Esophagus squamous epithelium (tissue), 4 donors: Measurements from ENCODE around the gene MTSS2.

Source experiments
- POLR2A ChIP-seq, 4 donors: fragments of 450-650 bp; IDR thresholded peaks; one replicate each; pipeline ENCODE4 v1.6.1; 2017; ENCODE audit warnings: antibody characterized with exemption in 4 of 4, mild to moderate bottlenecking in 4 of 4, moderate library complexity in 3 of 4
- TF ChIP-seq, protein P1 (sequence below), 6 experiments: fragments of 450-650 bp in 4 of 6; fragments of 200-600 bp in 2 of 6; sonication (generic) in 2 of 6; IDR thresholded peaks; one replicate each; pipeline ENCODE4 v1.5.1; 2016 to 2019; ENCODE audit warnings: antibody characterized with exemption in 6 of 6, mild to moderate bottlenecking in 4 of 6, moderate library complexity in 4 of 6

DNA sequence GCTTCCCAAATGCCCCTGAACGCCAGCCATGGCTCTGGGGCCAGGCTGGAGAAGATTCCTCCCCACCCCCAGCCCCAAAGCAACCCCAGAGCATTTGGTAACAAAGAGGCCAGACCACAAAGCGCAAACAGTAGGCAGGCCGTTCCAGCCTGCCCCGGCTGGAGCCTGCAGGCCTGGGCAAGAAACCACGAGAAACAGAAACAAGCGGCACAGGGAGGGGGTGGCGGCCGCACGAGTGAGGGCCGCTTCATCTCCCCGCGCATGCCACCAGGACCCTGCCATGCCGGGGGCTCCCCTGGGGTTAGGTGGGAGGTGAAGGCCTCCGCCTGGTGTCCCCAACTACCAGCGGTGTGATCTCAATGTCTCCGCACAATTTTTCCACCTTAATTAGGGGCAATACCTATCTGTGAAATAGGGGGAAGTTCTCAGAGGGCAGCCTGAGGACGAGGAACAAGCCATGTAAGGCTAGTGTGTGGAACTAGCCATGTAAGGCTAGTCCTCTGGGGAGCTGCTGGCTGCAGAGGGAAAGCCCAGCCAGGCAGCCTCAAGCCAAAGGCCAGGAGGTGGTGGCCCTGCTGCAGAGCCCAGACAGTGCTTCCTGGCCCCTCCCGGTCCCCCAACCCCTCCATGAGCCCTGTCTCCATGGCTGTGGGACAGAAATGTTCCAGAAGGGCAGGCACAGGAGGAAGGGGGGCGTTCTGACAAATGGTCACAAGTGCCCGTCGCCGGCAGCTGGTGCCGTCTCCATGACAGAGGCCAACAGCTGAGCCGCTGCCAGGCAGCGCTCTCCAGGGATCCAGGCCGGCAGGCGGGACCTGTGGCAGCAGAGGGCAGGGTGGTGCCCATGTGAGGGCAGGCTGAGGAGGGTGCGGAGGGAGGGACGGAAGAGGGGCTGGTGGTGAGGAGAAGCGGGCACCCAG, 14.5 kb upstream of the MTSS2 start:
- TF ChIP-seq, protein P1, sequence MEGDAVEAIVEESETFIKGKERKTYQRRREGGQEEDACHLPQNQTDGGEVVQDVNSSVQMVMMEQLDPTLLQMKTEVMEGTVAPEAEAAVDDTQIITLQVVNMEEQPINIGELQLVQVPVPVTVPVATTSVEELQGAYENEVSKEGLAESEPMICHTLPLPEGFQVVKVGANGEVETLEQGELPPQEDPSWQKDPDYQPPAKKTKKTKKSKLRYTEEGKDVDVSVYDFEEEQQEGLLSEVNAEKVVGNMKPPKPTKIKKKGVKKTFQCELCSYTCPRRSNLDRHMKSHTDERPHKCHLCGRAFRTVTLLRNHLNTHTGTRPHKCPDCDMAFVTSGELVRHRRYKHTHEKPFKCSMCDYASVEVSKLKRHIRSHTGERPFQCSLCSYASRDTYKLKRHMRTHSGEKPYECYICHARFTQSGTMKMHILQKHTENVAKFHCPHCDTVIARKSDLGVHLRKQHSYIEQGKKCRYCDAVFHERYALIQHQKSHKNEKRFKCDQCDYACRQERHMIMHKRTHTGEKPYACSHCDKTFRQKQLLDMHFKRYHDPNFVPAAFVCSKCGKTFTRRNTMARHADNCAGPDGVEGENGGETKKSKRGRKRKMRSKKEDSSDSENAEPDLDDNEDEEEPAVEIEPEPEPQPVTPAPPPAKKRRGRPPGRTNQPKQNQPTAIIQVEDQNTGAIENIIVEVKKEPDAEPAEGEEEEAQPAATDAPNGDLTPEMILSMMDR (IDR thresholded peaks at IDR 0.05): no peak
- TF ChIP-seq POLR2A (IDR thresholded peaks at IDR 0.05): no peak
